ENCODE measurements around the gene PKD2. TPM values are rescaled to one million over a fixed set of nuclear protein-coding genes. Genes with fewer than 3 reads are reported as not detected.

The PKD2 gene
- total and polyA plus RNA-seq, 12 donors, result 6.5 to 21.5 (median 14.4) TPM

GRCh38 chr4:88070031-88070430, 62.6 kb downstream of the PKD2 start:
- H3K4me1 ChIP-seq, result no peaks in the 10 kb centered on the region
- ATAC-seq, result no peak
- no peak for DNase-seq
- H3K36me3 ChIP-seq, result peaks cover 0 to 100% (median 72%) of the 10 kb centered on the region in 9 donors
- H3K27me3 ChIP-seq, result no peaks in the 10 kb centered on the region
- 94 to 98% methylated on average over 1 of the region's 1 CpG for WGBS, 2 donors
- TF ChIP-seq CTCF (IDR thresholded peaks at IDR 0.05), result no peak
- H3K27ac ChIP-seq, result no peak overlapping the region
- H3K4me3 ChIP-seq, result no peak overlapping the region
- H3K9me3 ChIP-seq, result peaks cover 0 to 33% (median 8%) of the 10 kb centered on the region in 11 donors
- intact Hi-C loops (cut with DNase I), result no loop called here

DNA sequence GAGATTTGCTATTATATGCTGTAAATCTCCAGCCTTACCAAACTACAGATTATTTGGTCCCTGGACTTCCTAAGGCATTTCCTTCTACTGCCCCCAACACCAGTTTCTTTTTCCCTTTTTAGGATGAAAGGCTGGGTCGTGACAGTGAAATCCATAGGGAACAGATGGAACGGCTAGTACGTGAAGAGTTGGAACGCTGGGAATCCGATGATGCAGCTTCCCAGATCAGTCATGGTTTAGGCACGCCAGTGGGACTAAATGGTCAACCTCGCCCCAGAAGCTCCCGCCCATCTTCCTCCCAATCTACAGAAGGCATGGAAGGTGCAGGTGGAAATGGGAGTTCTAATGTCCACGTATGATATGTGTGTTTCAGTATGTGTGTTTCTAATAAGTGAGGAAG, 67.9 kb downstream of the PKD2 start:
- intact Hi-C loops (cut with DNase I), result no loop called here
- 81 to 86% methylated on average over 9 of the region's 9 CpGs for WGBS, 2 donors
- no peak overlapping the region for H3K4me3 ChIP-seq
- H3K9me3 ChIP-seq, result peaks cover 0 to 18% (median 0%) of the 10 kb centered on the region in 11 donors
- H3K27me3 ChIP-seq, result no peaks in the 10 kb centered on the region
- ATAC-seq (no peak), DNase-seq (no peak)
- H3K27ac ChIP-seq, result no peak overlapping the region
- no peaks in the 10 kb centered on the region for H3K4me1 ChIP-seq
- no peak for TF ChIP-seq CTCF (IDR thresholded peaks at IDR 0.05)
- H3K36me3 ChIP-seq, result peaks cover 0 to 89% (median 42%) of the 10 kb centered on the region in 9 donors

DNA sequence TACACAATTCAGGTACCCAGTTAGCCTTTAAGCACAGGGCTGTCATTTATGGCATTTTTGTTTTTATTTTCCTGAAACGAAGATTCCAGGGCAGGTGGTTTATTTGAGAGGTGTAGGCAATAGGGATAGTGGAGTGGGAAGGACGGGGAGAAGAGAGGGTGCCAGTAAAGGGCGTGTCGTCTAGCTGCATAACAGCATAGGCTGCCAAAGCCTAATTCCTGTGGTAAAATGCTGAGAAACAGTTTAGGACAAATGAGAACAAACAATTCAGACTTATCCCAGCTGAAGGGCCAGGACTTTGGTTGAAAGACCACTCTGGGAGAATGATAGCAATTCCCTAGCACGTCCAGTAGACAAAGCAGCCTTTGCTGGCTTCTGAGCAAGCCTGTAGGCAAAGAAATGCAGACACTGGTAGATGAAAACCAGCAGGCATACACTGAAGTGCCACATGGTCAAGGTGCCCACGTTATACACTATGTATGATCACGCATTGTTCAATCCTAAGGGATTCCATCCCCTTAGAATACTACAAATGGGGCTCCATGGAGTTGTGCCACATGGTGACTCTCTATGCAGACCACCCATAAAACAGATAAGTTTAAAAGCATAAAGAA, 70.6 kb downstream of the PKD2 start:
- DNase-seq (no peak), ATAC-seq (peak in 2 of 8 donors; percentile 29 to 63)
- no peak for TF ChIP-seq CTCF (IDR thresholded peaks at IDR 0.05)
- Histone ChIP-seq H3K27ac (no peak overlapping the region), H3K9me3 (no peaks in the 10 kb centered on the region), H3K4me3 (no peak overlapping the region), H3K4me1 (no peaks in the 10 kb centered on the region), H3K36me3 (peaks cover 0 to 62% (median 18%) of the 10 kb centered on the region in 9 donors), H3K27me3 (no peaks in the 10 kb centered on the region)
- WGBS, 2 donors, result 90 to 91% methylated on average over 7 of the region's 7 CpGs
- intact Hi-C loops (cut with DNase I), result no loop called here

- intact Hi-C loops (cut with DNase I), result no loop called here
- WGBS, 2 donors, result 99 to 100% methylated on average over 2 of the region's 2 CpGs
- no peak for TF ChIP-seq CTCF (IDR thresholded peaks at IDR 0.05)
- peaks cover 0 to 57% (median 18%) of the 10 kb centered on the region in 9 donors for H3K36me3 ChIP-seq
- H3K27me3 ChIP-seq, result no peaks in the 10 kb centered on the region
- no peaks in the 10 kb centered on the region for H3K9me3 ChIP-seq
- H3K4me3 ChIP-seq, result no peak overlapping the region
- DNase-seq (no peak), ATAC-seq (no peak)
- no peaks in the 10 kb centered on the region for H3K4me1 ChIP-seq
- H3K27ac ChIP-seq, result no peak overlapping the region
Observed at GRCh38 chr4:88078579-88078978, 71.1 kb downstream of the PKD2 start.
